Stimulated activated CD4-positive, alpha-beta T cell treated with anti-CD3 and anti-CD28 coated beads, Interleukin-4, amount 100 ng/mL, for 48 hours (primary cell): Measurements from ENCODE around the gene ANGPTL8.
A peak's percentile ranks its signal among the peaks of the same experiment; 100 is the strongest.

ENCODE experiments used
- DNase-seq, 2 donors: peaks; one replicate each; pipeline ENCODE4 v3.0.0-alpha.2; 2020; ENCODE audit warnings: low read depth in 2 of 2

ANGPTL8 gene

DNA sequence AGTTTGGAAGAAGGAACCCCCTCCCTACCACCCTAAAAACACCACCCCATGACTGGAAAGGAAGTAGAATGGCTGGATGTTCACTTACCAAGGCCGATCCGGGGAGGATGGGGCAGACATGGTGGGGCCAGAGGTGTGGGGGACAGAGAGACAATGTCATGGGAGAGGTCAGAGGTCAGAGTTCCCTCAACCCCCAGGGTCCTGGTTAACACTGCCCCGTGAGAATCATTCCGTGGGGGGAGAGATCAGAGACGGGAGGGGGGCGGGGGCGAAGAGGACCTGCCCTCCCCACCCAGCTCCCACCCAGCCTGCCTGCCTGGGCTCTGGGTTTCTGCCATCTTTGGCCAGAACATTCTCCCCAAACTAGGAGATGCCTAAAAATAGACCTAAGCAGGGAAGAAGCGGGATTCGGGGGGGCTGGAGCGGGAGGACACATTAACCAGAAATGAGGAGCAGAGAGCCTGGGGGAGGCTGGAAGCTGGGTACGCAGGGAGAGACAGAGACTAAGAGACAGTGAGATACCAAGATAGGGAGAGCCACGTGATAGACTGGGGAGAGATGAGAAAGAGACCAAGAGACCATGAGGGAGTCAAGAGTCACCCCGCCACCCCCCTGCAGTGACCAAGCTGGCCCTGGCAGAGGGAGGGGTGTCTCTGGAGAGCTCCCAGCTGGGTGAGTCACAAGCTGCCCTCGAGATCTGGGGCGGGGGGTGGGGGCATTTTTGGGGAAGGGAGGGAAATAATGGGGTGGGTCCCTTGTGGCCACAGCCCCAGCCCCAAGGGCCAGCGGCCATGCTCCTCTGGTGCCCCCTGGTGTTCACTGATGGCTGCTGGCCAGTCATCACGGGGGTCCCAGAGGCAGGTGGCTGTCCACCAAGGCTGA lies 36.0 kb upstream of the ANGPTL8 start:
- peak in 1 of 2 donors; percentile 28 for DNase-seq

DNA sequence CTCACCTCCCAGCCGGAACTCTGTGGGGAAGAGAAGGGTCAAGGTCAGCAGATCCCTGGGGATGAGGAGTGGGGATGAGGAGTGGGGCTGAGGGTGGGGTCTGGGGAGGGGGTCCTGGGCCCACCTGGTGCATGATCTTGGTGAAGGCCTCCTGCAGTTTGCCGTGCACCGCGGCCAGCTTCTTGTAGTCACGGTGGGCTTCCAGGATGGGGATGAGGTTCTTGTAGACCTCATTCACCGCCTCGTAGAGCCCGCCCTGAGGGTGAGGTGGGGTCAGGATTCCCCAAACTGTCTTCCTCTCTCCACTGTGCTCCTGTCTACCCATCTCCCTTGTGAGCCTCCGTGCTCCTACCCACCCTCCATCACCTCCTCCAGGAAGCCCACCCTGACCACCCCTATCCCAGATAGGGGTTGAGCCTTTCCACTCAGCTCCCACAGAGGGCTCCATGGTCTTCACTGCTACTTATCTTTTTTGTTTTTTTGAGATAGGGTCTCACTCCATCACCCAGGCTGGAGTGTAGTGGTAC lies 35.3 kb upstream of the ANGPTL8 start:
- DNase-seq: no peak

DNA sequence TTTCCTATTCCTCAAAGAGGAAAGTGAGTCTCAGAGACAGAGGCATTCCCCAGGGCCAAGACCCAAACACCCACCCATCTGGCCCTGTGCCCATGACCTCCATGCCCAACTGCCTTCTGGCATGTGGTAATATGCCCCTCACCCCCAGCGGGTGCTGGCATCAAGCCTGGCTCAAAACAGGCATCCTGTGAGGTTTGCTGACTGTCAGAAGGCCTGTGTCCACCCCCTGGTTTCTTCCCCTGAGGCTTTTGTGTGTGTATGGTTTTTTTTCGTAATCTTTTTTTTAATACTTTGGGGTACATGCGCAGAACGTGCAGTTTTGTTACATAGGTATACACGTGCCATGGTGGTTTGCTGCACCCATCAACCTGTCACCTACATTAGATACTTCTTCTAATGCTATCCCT lies 34.5 kb upstream of the ANGPTL8 start:
- no peak for DNase-seq

DNA sequence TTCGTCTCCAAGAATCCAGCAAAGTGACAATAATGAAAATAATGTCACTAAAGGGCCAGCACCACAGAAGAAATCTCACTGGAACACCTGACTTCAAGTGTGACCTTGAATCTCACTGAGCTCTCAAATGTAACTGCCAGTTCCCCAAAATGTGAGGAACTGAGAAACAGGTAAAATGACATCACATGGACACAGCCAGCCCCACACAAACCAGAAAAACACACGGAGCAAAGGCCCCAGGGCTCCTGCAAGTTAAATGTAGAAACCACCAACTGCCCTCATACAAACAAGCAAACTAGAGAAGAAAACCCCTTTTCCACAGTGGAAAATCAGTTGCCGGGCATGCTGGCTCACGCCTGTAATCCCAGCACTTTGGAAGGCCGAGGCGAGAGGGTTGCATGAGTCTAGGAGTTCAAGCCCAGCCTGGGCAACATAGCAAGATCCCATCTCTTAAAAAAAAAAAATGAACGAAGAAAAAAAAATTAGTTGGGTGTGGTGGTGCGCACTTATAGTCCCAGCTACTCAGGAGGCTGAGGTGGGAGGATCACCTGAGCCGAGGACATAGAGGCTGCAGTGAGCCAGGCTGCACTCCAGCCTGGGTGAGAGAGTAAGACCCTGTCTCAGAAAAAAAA lies 33.4 kb upstream of the ANGPTL8 start:
- DNase-seq: no peak

DNA sequence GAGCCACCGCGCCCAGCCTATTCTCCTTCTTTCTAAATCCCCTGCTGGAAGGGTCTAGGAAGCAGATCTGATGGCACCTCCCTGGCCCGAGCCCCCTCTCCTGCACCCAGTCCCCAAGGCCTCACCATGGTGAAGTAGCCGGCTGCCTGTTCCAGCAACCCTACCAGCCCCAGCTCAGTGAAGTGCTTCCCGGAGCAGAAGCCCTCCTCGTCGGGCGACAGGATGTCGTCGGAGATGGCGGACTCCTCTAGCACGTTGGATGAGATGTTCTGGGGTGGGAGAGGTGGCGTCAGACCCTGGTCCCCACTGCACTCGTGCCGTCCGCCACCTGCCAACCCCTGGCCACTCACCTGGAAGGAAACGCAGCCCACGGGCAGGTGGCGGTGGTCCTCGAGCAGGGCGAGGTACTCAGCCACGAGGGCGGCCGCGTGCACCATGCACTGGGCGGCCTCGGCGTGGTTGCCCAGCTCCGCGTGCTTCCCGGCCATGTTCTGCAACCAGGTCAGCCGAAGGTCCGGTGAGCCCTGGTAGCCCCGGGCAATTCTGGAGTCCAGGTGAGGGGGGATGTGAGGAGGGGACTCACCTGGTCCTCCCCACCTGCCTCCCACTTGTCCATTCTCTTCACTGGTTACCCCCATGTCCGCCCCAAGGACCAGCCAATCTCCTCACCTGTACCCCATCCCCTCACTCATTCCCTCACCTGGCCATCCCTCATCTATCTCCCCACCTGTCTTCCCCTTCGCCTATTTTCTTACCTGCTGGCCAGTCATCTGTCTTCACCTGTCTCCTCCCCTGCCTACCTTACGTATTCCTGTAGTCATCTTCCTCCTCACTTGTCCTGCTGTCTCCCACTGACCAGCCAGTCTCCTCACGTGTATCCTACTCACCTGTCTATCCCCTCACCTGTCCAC lies 30.6 kb upstream of the ANGPTL8 start:
- no peak for DNase-seq

DNA sequence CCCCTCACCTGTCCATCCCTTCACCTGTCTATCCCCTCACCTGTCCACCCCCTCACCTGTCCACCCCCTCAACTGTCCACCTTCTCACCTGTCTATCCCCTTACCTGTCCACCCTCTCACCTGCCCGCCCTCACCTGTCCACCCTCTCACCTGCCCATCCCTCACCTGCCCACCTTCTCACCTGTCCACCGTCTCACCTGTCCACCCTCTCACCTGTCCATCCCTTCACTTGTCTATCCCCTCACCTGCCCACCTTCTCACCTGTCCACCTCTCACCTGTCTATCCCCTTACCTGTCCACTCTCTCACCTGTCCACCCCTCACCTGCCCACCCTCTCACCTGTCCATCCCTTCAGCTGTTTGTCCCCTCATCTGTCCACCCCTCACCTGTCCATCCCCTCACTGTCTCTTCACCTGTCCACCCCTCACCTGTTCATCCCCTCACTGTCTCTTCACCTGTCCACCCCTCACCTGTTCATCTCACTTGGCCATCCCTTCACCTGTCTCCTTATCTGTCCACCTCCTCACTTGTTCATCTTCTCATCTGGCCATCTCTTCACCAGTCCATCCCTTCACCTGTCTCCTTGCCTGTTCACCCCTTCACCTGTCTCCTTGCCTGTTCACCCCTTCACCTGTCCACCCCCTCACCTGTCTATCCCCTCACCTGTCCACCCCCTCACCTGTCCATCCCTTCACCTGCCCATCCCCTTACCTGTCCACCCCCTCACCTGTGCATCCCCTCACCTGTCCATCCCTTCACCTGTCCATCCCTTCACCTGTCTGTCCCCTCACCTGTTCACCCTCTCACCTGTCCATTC lies 29.4 kb upstream of the ANGPTL8 start:
- no peak for DNase-seq

DNA sequence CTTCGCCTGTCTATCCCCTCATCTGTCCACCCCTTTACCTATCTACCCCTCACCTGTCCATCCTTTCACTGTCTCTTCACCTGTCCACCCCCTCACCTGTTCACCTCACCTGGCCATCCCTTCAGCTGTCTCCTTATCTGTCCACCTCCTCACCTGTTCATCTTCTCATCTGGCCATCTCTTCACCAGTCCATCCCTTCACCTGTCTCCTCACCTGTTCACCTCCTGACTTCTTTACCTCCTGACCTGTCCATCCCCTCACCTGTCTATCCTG lies 28.8 kb upstream of the ANGPTL8 start:
- DNase-seq: no peak

DNA sequence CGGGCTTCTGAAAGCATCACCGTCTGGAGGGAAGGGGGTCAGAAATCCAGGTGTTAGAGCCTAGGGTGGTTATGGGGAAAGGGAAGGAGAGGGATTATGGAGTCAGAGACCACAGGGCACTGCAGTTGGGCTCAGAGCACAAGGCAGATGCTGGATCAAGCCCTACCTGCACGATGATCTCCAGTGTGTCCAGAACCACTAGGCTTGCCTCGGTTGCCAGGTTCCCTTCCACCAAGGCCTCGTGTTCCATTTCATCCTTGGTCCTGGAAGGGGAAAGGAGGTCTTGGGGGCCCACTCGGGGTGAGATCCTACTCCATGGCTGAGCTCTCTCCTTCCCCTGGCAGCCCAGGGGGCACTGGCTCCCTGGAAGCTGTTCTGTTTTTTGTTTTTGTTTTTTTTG lies 25.0 kb upstream of the ANGPTL8 start:
- no peak for DNase-seq

DNA sequence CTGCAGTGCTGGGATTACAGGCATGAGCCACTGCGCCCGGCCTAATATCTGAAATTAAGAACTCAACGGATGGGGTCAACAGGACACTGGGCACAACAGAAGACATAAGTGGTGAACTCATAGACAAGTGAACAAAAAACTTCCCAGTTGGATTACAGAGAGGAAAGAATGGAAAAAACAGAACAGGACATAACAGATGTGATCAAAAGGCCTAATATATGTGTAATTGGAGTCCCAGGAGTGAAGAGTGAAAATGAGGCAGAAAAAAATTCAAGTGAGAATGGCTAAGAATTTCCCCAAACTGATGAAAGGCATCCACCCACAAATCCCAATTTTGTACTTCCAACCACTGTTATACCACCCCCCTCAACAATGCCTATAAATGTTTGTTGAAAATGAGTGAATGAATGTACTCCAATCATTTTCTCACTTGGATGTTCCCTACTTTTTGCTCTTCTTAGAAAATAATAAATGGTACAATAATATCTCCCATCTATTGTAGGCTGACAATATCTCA lies 18.3 kb upstream of the ANGPTL8 start:
- DNase-seq: no peak

DNA sequence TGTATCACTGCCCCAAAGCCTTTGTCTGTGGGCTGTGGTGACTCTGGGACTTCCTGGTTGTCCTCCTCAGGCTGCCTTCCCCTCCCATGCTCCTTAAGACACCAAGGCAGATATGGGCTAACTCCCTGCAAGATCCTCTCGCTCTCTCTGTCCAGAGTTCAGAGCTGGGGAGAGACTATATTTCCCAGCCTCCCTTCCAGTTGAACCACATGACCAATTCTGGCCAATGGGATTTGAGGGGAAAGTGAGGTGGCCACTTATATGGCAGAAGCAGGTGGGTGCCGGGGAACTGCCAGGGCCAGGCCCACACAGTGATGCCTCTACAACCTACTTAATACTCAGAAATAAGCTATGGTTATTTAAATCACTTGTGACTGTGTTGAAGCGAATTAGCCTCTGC lies 16.2 kb upstream of the ANGPTL8 start:
- no peak for DNase-seq

DNA sequence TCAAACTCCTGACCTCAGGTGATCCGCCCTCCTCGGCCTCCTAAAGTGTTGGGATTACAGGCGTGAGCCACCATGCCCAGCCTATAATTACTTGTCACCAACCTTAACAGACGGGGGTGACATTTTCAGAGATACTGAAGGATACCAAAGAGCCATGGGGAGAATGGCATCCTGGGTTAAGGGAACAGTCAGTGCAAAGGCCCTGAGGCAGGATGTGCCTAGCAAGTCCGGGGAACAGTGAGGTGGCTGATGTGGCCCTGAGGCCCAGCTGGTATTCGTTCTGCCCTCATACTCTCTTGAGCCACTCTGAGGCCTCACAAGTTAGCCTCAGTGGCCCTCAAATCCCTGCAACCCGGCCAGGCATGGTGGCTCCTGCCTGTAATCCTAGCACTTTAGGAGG lies 15.0 kb upstream of the ANGPTL8 start:
- DNase-seq: no peak

DNA sequence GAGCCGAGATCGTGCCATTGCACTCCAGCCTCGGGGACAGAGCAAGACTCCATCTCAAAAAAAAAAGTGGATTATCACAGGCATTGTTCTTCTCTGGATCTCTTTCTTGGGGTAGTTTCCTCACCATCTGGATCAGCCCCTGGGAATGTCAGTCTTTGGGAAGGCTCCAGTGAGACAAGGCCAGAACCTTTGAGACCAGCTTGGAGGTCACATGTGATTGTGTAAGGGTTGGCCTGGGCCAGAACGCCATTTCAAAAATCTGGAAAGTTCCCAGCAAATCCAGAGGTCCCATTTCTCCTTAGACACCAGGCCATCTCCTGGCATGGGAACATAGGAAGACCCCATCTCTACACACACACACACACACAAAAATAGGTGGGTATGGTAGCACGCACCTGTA lies 14.2 kb upstream of the ANGPTL8 start:
- DNase-seq: no peak

DNA sequence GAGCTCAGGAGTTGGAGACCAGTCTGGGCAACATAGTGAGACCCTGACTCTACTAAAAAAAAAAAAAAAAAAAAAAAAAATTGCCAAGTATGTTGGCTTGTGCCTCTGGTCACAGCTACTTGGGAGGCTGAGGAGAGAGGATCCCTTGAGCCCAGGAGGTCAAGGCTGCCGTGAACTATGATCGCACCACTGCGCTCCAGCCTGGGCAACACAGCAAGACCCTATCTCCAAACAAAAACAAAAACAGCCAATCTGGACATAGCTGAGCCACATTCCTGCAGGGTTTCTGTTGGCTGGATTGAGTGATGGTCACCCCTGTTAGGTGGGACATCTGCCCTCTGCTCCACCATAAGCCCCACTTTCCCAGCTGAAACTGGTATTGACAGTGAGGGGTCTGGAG lies 13.6 kb upstream of the ANGPTL8 start:
- no peak for DNase-seq

DNA sequence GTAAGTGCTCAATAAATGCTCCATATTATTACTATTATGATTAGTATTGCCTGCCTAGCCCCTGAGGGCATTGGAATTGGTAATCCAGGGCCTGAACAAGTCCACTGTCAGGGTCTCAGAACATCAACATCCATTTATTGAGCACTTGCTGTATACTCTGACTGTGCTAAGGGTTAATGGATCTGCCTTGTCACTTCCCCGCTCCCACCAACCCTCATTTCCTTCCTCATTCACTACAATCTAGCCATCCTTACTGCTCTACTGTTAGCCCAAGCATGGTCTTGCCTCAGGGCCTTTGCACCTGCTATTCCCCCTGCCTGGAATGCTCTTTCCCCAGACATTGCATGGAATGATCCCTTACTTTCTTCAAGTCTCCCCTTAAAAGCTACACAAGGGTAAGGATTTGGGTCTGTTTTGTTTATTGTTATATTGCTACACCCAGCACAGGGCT lies 12.7 kb upstream of the ANGPTL8 start:
- DNase-seq: no peak

DNA sequence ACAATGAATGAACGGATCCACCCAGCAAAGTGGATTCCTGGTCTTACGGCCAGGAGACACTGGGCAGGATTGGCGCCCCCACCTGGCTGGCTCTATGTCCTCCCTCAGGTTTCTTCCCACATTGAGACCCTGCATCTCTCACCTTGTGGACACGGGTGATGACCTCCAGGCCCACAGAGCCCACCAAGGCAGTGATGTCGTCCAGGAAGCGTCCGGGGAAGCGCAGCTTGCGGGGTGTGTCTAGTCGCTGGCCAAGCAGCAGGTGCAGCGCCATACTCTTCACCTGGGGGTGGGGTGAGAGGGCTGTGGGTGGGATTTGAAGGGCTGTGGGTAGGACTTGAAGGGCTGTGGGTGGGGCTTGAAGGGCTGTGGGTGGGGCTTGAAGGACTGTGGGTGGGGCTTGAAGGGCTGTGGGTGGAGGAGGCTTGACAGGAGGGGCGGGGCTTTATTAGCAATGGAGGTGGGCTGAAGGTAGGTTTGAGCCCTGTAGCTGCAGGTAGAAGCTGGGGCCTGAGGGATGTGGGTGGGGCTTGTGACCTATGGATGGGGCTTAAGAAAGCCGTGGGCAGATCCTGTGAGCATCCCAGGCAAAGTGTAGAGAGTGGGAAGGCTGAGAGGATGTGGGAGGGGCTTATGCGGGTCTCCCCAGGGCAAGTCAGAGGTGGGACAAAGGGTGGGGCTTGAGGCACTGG lies 12.1 kb upstream of the ANGPTL8 start:
- DNase-seq: peak in 1 of 2 donors; percentile 26

DNA sequence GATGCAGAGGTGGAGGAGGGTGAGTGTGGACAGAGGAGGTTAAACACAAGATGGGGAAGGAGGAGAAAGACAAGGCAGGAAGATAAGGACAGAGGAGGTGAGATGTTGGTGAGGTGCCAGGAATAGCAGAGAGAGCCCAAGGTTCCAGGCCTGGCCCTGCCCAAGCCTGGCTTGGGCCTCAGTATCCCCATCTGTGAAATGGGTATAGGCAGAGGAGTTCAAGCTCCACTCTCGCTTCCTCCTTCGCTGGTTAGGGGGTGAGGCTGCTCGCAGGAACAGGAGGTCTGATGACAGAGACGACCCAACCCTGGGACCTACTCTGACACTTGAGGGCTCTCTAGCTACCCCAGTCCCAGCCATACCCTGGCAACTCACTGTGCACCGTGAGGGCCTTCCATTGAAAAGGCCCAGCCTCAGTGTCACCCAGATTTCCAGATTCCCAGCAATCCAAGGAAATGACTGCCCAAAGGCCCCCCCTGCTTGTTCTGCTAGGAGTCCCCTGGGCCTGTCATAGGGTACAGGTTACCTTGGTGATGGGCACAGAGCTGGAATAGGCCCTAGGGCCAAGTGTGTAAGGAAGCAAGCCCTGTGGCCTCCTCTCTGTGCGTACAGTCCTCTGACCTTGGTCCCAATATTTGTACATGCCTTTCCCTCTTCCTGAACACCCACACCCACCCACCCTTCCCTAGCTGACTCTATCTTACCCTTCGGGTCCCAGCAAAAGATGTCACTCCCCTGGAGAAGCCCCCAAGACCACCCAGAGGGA lies 8.6 kb upstream of the ANGPTL8 start:
- DNase-seq: no peak

DNA sequence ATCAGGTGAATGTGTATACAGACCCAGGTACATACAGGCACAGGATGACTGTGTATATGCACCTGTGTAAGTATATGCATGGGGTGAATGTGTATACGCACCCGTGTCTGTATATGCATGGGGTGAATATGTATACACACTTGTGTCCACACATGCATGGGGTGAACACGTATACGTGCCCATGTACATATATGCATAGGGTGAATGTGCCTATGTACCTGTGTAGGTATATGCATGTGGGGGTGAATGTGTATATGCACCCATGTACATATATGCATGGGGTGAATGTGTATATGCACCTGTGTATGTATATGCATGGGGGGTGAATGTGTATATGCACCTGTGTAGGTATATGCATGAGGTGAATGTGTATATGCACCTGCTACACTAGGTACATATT lies 6.9 kb upstream of the ANGPTL8 start:
- no peak for DNase-seq

DNA sequence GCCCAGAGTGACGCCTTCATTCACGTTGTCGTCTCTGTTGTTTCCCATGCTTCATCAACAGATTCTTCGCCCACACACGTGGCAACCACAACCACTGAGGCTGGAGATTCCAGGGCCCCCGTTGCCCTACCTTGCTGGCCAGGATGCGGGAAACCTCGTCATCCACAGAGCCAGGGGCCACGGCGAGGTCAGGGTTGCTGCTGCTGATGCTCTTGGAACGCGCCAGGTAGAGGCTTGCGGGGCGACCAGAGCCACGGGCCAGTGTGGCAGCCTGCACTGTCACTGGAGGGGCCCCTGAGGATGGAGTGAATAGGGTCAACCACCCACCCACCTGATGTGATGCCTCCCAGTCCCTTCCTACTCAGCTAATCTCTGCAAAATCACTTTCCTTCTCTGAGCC lies 6.3 kb upstream of the ANGPTL8 start:
- no peak for DNase-seq

DNA sequence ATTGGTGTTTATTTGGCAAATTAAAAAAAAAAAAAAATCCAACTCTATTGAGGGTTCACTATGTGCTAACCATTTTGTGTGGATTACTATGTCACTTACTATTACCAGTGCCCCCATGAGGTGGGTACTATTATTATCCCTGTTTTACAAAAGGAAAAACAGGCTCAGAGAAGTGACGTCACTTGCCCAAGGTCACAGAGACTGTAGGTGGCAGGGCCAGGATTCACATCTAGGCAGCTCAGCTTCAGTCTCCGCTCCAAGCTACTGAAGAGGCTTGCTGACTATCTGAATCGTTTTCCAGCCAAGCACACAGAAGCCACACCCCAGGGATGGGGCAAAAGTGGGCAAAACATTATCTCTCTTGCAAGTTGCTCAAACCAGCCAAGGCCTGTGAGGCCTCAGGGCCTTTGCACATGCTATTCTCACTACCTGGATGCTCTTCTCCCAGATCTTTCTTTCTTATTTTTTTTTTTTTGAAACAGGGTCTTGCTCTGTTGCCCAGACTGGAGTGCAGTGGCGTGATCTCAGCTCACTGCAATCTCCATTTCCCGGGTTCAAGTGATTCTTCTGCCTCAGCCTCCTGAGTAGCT lies 4.8 kb upstream of the ANGPTL8 start:
- DNase-seq: no peak
